ENCODE measurements around the gene LPAR6.

Gene LPAR6

DNA sequence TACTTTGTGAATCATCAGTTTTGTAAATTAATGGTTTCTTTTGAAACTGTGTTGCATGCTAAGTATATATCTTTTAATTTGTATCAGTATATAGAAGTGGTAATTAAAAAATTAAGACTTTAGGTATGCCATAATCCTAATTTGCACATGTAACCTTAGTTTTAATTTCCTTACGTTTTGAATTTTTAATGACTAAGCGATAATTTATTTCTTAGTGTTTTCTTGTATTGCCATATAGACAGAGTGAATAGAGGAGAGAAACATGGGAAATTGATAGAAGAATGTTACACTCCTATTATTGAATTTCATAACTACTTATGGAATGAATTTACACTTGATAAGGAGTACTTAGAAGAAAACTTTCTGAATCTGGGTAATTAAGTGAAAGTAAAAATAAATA, 29.5 kb downstream of the LPAR6 start:
- Histone ChIP-seq H3K27ac (ENCODE audit: low read depth, low read length, poor library complexity, severe bottlenecking) (no peak overlapping the region), H2AFZ (ENCODE audit: low read length) (no peak overlapping the region), H3F3A (ENCODE audit: insufficient read depth, low read length) (no peaks in the 10 kb centered on the region), H3K4me2 (ENCODE audit: low read length) (no peak overlapping the region), H3K27me3 (ENCODE audit: insufficient read depth, low read length) (no peaks in the 10 kb centered on the region), H3K79me2 (ENCODE audit: insufficient read depth, low read length) (no peaks in the 10 kb centered on the region), H3K36me3 (ENCODE audit: insufficient read depth, low read length) (peaks cover 58% of the 10 kb centered on the region), H3K9me2 (ENCODE audit: low read depth, low read length) (no peaks in the 10 kb centered on the region), H3K4me1 (ENCODE audit: insufficient read depth, low read length, severe bottlenecking) (no peaks in the 10 kb centered on the region), H3K9me3 (ENCODE audit: low read length) (no peaks in the 10 kb centered on the region), H3K4me3 (ENCODE audit: low read depth, low read length, poor library complexity, severe bottlenecking) (no peak overlapping the region), H4K20me1 (ENCODE audit: insufficient read depth, low read length) (no peaks in the 10 kb centered on the region), H3K9ac (ENCODE audit: low read length) (no peak overlapping the region)
- no peak for TF ChIP-seq EZH2 (IDR thresholded peaks at IDR 0.05; ENCODE audit: borderline replicate concordance, low read length)
- TF ChIP-seq, protein P1, sequence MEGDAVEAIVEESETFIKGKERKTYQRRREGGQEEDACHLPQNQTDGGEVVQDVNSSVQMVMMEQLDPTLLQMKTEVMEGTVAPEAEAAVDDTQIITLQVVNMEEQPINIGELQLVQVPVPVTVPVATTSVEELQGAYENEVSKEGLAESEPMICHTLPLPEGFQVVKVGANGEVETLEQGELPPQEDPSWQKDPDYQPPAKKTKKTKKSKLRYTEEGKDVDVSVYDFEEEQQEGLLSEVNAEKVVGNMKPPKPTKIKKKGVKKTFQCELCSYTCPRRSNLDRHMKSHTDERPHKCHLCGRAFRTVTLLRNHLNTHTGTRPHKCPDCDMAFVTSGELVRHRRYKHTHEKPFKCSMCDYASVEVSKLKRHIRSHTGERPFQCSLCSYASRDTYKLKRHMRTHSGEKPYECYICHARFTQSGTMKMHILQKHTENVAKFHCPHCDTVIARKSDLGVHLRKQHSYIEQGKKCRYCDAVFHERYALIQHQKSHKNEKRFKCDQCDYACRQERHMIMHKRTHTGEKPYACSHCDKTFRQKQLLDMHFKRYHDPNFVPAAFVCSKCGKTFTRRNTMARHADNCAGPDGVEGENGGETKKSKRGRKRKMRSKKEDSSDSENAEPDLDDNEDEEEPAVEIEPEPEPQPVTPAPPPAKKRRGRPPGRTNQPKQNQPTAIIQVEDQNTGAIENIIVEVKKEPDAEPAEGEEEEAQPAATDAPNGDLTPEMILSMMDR (IDR thresholded peaks at IDR 0.05; ENCODE audit: low read length): no peak

DNA sequence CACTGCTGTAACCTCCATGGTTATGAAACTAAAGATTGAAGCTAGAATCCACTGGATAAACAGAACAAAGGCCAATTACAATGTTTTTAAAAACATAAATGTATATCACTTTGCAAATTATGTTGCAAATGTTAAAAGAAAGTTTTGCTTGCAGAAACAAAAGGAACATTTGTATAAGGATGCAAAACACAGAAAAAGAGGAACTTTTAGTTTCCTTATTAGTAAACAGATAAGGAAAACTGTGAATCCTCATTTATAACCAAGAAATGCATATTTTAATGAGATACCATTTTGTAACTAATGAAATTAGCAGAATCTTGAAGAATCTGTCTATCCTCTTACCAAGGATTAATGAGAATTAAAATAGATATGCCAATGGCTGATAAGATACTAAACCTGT, 32.3 kb downstream of the LPAR6 start:
- H2AFZ ChIP-seq (ENCODE audit: low read length): no peak overlapping the region
- no peaks in the 10 kb centered on the region for H3K27me3 ChIP-seq (ENCODE audit: insufficient read depth, low read length)
- H3K9ac ChIP-seq (ENCODE audit: low read length): no peak overlapping the region
- H3K4me3 ChIP-seq (ENCODE audit: low read depth, low read length, poor library complexity, severe bottlenecking): no peak overlapping the region
- no peak overlapping the region for H3K4me2 ChIP-seq (ENCODE audit: low read length)
- H3F3A ChIP-seq (ENCODE audit: insufficient read depth, low read length): no peaks in the 10 kb centered on the region
- H3K79me2 ChIP-seq (ENCODE audit: insufficient read depth, low read length): no peaks in the 10 kb centered on the region
- no peaks in the 10 kb centered on the region for H3K4me1 ChIP-seq (ENCODE audit: insufficient read depth, low read length, severe bottlenecking)
- no peak overlapping the region for H3K27ac ChIP-seq (ENCODE audit: low read depth, low read length, poor library complexity, severe bottlenecking)
- no peaks in the 10 kb centered on the region for H3K9me2 ChIP-seq (ENCODE audit: low read depth, low read length)
- H3K9me3 ChIP-seq (ENCODE audit: low read length): no peaks in the 10 kb centered on the region
- H4K20me1 ChIP-seq (ENCODE audit: insufficient read depth, low read length): no peaks in the 10 kb centered on the region
- peaks cover 66% of the 10 kb centered on the region for H3K36me3 ChIP-seq (ENCODE audit: insufficient read depth, low read length)
- TF ChIP-seq EZH2 (IDR thresholded peaks at IDR 0.05; ENCODE audit: borderline replicate concordance, low read length): no peak
- TF ChIP-seq, protein P1 (IDR thresholded peaks at IDR 0.05; ENCODE audit: low read length): no peak

DNA sequence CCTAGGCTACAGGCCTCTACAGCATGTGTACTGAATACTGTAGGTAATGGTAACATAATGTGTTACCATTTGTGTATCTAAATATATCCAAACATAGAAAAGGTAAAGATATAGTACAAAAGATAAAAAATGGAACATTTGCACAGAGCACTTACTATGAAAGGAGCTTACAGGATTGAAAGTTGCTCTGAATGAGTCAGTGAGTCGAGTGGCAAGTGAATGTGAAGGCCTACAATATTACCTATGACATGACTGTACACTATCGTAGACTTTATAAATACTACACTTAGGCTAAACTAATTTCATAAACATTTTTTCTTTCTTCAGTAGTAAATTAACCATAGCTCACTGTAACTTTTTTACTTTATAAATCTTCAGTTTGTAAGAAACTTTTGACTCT, 35.1 kb downstream of the LPAR6 start:
- H4K20me1 ChIP-seq (ENCODE audit: insufficient read depth, low read length): no peaks in the 10 kb centered on the region
- H3K9me2 ChIP-seq (ENCODE audit: low read depth, low read length): no peaks in the 10 kb centered on the region
- no peak overlapping the region for H3K9ac ChIP-seq (ENCODE audit: low read length)
- no peak overlapping the region for H3K27ac ChIP-seq (ENCODE audit: low read depth, low read length, poor library complexity, severe bottlenecking)
- no peaks in the 10 kb centered on the region for H3F3A ChIP-seq (ENCODE audit: insufficient read depth, low read length)
- H3K36me3 ChIP-seq (ENCODE audit: insufficient read depth, low read length): peaks cover 68% of the 10 kb centered on the region
- H2AFZ ChIP-seq (ENCODE audit: low read length): no peak overlapping the region
- TF ChIP-seq EZH2 (IDR thresholded peaks at IDR 0.05; ENCODE audit: borderline replicate concordance, low read length): no peak
- TF ChIP-seq, protein P1 (IDR thresholded peaks at IDR 0.05; ENCODE audit: low read length): no peak
- H3K9me3 ChIP-seq (ENCODE audit: low read length): no peaks in the 10 kb centered on the region
- H3K27me3 ChIP-seq (ENCODE audit: insufficient read depth, low read length): no peaks in the 10 kb centered on the region
- H3K79me2 ChIP-seq (ENCODE audit: insufficient read depth, low read length): no peaks in the 10 kb centered on the region
- H3K4me1 ChIP-seq (ENCODE audit: insufficient read depth, low read length, severe bottlenecking): no peaks in the 10 kb centered on the region
- no peak overlapping the region for H3K4me3 ChIP-seq (ENCODE audit: low read depth, low read length, poor library complexity, severe bottlenecking)
- no peak overlapping the region for H3K4me2 ChIP-seq (ENCODE audit: low read length)

All from OCI-LY1 (cell line).